Measurements from ENCODE around the gene IDH3A.

The IDH3A gene

DNA sequence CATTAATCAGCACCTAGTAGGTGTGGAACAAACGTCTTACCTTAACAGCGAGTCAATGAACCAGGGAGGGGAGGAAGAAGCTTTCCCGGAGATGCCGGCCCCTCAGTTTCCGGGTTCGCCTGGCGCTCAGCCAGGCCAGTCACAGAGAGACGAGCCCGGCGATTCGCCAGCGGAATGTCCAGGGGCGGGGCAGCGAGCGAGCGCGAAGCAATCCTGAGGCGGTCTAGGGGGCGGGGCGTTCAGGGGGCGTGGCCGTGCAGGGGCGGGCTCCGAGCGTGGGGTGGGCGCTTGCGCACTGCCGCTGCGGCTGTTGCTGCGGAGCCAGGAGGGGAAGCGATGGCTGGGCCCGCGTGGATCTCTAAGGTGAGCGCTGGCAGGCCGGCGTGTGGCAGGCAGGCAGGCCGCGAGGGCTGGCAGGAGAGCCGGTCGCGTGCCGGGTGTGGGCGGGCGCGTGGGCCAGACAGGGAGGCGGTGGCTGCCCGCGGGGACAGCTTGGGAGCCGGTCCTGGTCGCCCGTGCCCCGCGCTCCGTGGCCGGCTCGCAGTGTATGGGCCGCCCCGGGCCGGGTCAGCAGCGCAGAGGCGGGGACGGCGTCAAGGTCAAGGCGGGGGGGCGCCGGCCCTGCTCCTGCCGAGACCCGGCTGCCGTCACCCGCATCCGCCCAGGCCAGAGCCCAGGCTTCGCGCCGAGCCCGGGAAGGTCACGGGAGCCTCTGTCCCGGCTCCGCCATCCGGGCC is at the start of gene IDH3A:
Gene IDH3A (plus strand): TSS at position 295 of the 737 bp plus-strand sequence. CDS start 42 bp downstream, at position 337.
- peak; percentile 94 for TF ChIP-seq POLR2A (IDR thresholded peaks at IDR 0.05; ENCODE audit: low read depth, low read length)
- FAIRE-seq: no peak
- peak; percentile 76 for DNase-seq (ENCODE audit: insufficient read length, low spot score)

DNA sequence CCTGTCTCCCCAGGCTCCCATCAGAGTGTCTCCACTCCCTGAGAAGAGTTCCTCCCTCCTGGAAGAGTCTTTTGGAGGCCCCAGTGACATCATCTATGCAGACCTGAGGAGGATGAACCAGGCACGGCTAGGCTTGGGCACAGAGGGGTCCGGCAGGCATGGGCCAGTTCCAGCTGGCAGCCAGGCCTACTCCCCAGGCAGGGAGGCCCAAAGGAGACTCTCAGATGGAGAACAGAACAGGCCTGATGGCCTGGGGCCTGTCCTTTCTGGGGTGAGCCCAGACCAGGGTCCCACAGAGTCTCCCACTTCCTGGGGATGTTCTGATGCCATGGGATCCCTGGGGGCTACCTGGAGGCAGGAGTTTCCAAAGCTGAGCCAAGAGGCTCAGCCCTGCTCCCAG is 48.3 kb upstream of the IDH3A start:
- FAIRE-seq (no peak), DNase-seq (ENCODE audit: insufficient read length, low spot score) (no peak)
- TF ChIP-seq POLR2A (IDR thresholded peaks at IDR 0.05; ENCODE audit: low read depth, low read length): no peak

DNA sequence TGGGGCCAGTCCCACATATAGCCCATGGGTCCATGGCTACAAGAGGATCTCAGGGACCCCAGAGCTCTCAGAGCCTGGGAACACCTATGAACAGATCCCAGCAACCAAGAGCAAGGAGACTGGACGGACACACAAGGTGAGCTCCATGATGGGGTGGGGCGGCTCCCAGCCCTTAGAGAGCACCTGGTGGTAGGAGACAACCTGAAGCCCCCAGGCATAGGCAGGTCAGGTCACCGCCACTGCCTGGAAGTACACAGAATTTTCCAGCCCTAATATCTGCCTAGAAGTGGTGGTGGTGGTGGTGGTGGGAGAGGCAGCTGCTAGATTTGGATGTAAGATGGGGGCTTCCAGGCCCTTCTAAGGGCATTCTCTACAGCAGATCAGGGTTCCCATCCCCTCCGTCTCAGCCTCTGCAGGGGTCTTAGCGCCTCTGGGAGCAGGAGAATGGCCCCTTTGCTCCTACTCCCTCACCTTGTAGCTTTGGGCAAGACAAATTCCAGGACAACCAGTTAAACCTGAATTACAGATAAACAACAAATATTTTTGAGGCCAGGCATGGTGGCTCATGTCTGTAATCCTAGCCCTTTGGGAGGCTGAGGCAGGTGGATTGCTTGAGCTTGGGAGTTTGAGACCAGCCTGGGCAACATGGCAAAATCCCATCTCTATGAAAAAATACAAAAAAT is 47.6 kb upstream of the IDH3A start:
- DNase-seq (ENCODE audit: insufficient read length, low spot score) (no peak), FAIRE-seq (no peak)
- TF ChIP-seq POLR2A (IDR thresholded peaks at IDR 0.05; ENCODE audit: low read depth, low read length): no peak

DNA sequence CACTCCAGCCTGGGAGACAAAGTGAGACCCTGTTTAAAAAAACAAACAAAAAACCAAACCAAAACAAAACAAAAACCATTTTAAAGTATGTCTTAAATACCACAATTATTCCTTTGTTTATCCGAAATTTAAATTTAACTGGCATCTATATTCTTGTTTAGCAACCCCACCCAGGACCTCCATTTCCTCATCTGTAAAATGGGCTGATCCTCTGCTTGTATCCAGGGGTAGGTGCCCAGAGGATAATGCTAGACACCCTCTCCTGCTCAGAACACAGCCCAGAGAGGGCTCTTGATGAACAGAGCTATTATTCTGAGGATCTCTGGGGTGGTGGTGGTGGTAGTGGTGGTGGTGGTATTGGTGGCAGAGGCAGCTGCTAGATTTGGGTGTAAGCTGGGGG is 47.0 kb upstream of the IDH3A start:
- DNase-seq (ENCODE audit: insufficient read length, low spot score) (no peak), FAIRE-seq (no peak)
- no peak for TF ChIP-seq POLR2A (IDR thresholded peaks at IDR 0.05; ENCODE audit: low read depth, low read length)

DNA sequence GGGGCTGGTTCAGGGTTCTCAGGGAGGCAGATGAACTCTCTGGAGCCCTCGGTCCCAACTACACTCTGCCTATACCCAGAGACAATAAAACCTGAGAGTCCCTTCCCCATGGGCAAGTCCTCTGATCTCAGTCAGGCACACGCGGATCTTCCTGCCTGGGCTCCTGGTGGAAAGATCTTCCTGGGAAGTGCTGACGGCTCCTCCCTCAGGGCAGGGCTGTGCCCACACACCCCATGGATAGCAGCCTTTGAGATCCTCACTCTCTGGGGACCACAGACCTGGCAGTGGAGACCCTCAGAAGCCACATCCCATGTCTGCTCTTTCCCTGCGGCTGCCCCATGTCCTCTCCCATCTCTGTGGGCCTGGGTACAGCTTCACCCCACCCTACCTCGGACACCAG is 46.4 kb upstream of the IDH3A start:
- no peak for FAIRE-seq
- TF ChIP-seq POLR2A (IDR thresholded peaks at IDR 0.05; ENCODE audit: low read depth, low read length): no peak

DNA sequence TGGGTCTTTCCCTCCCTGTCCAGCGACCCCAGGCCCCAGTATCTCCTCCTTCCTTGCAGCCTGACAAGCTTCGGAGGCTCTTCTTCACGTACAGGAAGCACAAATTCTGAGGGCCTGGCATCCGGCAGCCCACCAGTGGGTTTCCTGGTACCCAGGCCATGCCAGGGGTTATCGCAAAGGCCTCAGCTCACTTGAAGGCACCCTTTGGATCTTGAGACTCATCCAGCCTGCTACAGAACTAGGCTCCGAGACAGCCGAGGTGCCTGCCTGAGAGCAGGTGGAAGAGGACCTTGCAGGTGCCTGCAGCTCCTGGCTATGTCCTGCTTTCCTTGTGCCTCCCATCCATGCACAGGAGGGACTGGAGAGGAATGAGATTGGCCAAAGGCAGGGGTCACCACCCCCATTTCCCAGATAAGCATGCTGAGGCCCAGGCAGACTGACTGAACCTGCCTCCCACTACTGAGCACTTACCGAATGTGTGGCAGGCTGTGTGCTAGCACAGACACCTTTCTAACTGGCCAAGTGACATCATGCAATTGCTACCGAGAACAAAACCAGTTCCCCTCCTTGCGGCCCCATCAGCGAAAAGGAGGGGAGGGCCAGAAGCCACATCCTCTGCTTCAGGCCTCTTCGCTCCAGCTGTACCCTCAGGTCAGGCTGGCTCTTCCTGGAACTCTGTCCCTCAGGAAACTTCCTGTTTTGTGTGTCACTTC is 45.6 kb upstream of the IDH3A start:
- DNase-seq (ENCODE audit: insufficient read length, low spot score): no peak
- no peak for FAIRE-seq
- TF ChIP-seq POLR2A (IDR thresholded peaks at IDR 0.05; ENCODE audit: low read depth, low read length): no peak

More for the DNA sequence above, 46.4 kb upstream of the IDH3A start:
- no peak for DNase-seq (ENCODE audit: insufficient read length, low spot score)

DNA sequence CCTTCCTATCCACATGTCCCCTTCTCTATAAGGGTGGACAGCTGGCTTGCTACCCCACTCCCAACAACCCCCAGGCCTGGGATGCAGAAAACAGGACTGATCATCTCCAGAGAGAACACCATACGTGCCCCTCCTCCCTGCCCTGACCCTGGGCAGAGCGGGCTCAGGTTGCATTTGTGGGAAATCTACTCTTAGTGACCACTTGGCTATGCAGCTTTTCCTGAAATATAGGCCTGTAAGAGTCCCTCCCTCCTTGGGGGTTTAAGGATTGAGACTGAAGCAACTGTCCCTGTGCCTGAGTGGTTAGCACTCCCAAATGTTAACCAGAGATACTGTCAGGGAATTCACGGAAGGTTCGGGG is 45.1 kb upstream of the IDH3A start:
- DNase-seq (ENCODE audit: insufficient read length, low spot score): no peak
- no peak for FAIRE-seq
- TF ChIP-seq POLR2A (IDR thresholded peaks at IDR 0.05; ENCODE audit: low read depth, low read length): no peak

DNA sequence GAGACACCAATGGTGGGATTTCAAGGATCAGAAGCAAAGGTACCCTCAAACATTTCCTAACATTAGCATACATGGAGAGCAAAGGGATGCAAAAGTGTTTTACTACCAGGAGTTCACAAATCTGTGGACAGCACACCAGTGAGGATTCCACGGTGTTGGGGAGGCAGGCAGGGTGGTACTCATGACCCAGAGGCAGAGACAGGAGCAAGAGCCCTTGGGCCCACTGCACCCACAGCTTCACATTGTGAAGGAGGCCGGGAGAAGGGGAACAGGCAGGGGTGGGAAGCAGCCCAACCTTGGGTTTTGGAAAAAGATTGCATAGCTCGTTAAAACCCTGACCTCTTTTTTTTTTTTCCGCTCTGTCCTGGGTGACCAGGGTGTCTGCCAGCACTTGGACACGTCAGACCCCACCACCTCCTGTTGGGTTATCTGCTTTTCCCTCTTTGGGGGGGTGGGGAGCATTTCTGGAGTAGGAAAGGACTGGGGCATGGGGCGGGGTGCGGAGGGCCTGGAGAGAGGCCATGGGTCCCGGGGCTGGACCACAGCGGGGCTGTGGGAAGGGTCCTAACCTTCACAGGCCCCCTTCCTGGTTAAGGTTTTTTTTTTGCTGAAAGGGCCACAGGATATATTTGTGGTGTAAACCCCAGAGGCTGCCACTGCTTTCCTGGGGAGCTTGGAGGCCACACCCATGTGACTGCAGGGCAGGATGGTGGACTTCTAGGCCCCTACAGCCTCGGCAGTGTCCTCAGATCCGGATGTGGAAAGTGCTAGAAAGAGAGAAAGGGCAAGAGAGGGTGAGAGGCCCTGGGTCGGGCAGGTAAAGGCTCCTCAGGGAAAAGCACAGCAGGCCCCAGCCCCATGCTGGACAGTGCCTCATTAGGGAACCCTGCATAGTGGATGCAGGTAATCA is 44.3 kb upstream of the IDH3A start:
- TF ChIP-seq POLR2A (IDR thresholded peaks at IDR 0.05; ENCODE audit: low read depth, low read length): no peak
- FAIRE-seq: no peak
- DNase-seq (ENCODE audit: insufficient read length, low spot score): no peak

DNA sequence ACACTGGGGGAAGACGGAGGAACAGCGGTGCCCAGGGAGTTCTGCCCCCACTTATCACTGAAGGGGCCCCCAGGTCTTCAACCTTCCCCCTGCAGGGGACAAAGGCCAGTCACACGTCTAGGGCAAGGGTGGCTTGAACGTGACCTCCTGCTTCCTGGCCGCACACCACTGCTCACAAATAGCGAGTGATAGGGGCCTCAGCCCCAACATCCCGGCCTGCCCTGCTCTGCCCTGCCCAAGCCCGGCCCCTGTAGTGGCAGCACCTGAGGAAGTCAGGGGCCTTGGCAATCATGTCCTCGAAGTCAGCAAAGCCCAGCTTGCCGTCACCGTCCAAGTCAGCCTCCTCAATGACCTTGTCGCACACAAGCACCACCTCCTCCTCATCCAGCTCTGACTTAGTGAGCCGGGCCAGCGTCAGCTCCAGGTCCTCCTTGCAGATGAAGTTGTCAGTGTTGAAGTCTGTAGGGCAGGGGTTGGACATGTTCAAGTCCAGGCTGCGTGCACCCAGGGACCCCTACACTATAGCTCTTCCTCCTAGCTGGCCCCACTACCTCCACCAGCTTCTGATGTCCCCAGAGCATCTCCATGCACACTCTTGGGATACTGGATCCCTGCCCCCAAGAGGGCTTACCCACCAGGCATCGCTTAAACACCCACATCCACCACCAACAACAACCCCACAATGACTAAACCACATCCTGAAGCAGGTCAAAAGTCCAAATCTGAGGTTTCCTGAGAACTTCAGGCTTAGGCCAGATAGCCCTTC is 43.5 kb upstream of the IDH3A start:
- DNase-seq (ENCODE audit: insufficient read length, low spot score) (no peak), FAIRE-seq (no peak)
- TF ChIP-seq POLR2A (IDR thresholded peaks at IDR 0.05; ENCODE audit: low read depth, low read length): no peak

DNA sequence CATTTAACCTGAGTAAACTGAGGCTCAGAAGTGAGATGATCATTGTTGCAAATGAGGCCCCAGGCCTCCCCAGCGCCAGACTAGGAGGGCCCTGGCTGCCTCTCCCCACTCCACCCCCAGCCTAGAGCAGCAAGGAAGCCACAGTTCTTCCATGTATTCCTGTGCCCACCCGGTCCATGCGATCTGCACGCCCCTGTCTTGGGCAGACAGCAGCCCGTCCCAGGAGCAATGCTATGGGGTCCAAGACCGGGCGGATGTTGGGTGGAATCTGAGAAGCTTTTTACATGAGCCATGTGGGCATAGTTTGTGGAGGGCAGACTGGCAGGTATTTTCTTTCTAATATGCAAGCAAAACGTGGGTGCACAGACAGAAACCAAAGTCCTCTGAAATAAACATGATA is 41.7 kb upstream of the IDH3A start:
- TF ChIP-seq POLR2A (IDR thresholded peaks at IDR 0.05; ENCODE audit: low read depth, low read length): no peak
- DNase-seq (ENCODE audit: insufficient read length, low spot score) (no peak), FAIRE-seq (no peak)

DNA sequence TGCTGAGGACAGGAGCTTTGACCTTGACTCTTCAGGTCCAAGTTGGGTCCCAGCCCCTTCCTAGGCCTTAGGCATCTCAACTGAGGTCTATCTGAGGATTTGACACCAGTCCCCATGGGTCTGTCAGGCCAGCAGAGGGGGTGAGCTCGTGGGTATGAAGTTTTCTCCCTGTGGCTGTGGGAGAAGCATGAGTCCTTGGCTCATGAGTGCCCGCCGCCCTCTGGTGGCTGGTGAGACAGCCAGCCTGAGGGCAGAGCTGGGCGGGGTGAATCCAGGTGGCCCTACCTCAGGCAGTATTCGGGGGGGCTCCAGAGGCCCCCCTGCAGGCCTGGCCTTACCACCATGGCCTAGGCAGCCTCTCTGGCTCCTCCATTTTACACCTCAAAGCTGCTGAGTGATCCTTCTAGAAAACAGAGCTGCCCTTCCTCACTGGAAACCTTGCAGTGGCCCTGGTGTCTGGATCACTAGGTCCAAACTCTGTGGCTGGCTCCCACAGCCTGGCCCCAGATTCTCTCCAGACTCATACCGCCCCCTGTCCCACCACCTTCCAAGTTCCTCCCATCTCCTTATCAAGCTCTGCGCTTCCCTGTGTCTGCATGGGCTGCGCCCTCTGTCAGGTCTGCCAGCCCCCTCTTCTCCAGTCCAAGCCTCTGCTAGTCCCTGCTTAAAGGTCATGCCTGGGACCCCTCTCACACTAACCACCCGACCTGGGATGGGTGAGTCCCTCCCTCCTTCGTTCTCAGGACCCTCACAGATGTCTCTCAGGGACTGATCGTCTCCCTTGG is 40.7 kb upstream of the IDH3A start:
- FAIRE-seq: no peak
- no peak for TF ChIP-seq POLR2A (IDR thresholded peaks at IDR 0.05; ENCODE audit: low read depth, low read length)
- peak; percentile 73 for DNase-seq (ENCODE audit: insufficient read length, low spot score)

DNA sequence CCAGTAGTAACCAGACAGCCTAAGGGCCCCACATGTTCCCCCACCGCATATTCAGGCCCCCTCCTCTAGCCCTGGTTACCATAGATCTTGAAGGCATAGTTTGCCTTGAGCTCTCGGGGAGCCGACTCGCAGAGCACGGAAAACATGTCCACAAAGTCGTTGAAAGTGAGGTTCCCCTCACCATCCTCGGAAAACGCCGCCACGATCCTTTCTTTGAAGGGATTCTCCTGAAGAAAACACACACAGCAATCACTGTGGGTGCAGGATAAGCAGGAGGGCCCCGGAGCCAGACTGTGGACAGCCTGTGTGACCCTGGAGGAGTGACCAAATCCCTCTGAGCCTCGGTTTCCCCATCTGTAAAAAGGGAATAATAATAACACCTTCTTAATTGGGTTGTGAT is 40.0 kb upstream of the IDH3A start:
- FAIRE-seq (no peak), DNase-seq (ENCODE audit: insufficient read length, low spot score) (no peak)
- TF ChIP-seq POLR2A (IDR thresholded peaks at IDR 0.05; ENCODE audit: low read depth, low read length): no peak

All from H54 (cell line).